C4-2B (cell line): ENCODE results near the gene CEP83.
"Not testable (repeated sequence)": the region's sequence is repeated elsewhere in the genome, so short reads cannot be mapped to it uniquely, and the experiment has no call there.

Experiments
- H3K27ac ChIP-seq: fragments of 450-650 bp; 2 replicates; pipeline ENCODE4 v1.5.1; 2017
- CTCF ChIP-seq: fragments of 450-650 bp; conservative IDR thresholded peaks from 2 replicates; pipeline ENCODE4 v1.5.1; 2017; ENCODE audit warnings: mild to moderate bottlenecking
- ZFX ChIP-seq: fragments of 450-650 bp; IDR thresholded peaks from 2 replicates; pipeline ENCODE4 v1.6.1; 2017

The CEP83 gene

GRCh38 chr12:94390130-94390485 lies 69.6 kb downstream of the CEP83 start:
- no peak for TF ChIP-seq CTCF
- no peak for TF ChIP-seq ZFX
- H3K27ac ChIP-seq = no peak overlapping the region

GRCh38 chr12:94389482-94390129 lies 70.1 kb downstream of the CEP83 start:
- H3K27ac ChIP-seq = not testable (repeated sequence)

- no peak for TF ChIP-seq CTCF
- no peak for TF ChIP-seq ZFX
- H3K27ac ChIP-seq = no peak overlapping the region
These were observed 73.2 kb downstream of the CEP83 start for GRCh38 chr12:94386422-94386821.

GRCh38 chr12:94384030-94384429 lies 75.6 kb downstream of the CEP83 start:
- TF ChIP-seq CTCF (no peak), ZFX (no peak)

GRCh38 chr12:94380507-94380906 lies 79.2 kb downstream of the CEP83 start:
- TF ChIP-seq CTCF (no peak), ZFX (no peak)
- no peak overlapping the region for H3K27ac ChIP-seq

More at GRCh38 chr12:94384030-94384429, 75.6 kb downstream of the CEP83 start:
- no peak overlapping the region for H3K27ac ChIP-seq

GRCh38 chr12:94379479-94380113 lies 80.1 kb downstream of the CEP83 start:
- no peak overlapping the region for H3K27ac ChIP-seq
- no peak for TF ChIP-seq ZFX
- TF ChIP-seq CTCF = no peak

GRCh38 chr12:94377599-94377998 lies 82.1 kb downstream of the CEP83 start:
- H3K27ac ChIP-seq = no peak overlapping the region
- TF ChIP-seq CTCF (no peak), ZFX (no peak)

- TF ChIP-seq CTCF (no peak), ZFX (no peak)
- no peak overlapping the region for H3K27ac ChIP-seq
These were observed 85.5 kb downstream of the CEP83 start for GRCh38 chr12:94374124-94374523.
